ENCODE results near the gene TRIM49C.
"Not testable (repeated sequence)": the region's sequence is repeated elsewhere in the genome, so short reads cannot be mapped to it uniquely, and the experiment has no call there.

DNA sequence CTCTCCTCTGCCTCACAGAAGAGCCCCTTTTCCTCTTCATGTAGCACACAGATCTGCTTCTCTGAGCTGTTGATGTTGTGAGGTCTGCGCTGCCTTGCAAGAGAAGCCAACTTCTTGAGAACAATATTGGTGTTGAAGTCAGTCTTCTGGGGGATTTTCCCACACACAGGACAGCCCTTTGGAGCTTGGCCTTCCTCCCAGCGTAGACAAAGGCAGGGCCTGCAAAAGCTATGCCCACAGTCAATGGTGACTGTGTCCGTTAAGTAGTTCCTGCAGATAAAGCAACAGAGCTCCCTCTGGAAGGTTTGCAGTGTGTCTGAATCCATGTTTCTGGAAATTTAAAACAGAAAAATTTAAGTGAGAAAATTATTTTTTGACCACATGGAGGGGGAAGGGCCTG, 6.7 kb upstream of the TRIM49C start:
- TF ChIP-seq EZH2phosphoT487 (IDR thresholded peaks at IDR 0.05; ENCODE audit: borderline replicate concordance); ZNF274 (IDR thresholded peaks at IDR 0.05; ENCODE audit: low read depth, low read length): not testable (repeated sequence)
